Measurements from ENCODE around the gene KCNMB2. TPM values are rescaled to one million over a fixed set of nuclear protein-coding genes. Genes with fewer than 3 reads are reported as not detected.

The KCNMB2 gene
- polyA plus RNA-seq, 1 donor (not counting 4 experiments of a cell fraction or from before 2014, with no cell fraction given): not detected

- FAIRE-seq: no peak
- no peak for DNase-seq (ENCODE audit: low read depth, low spot score)
- no peaks in the 10 kb centered on the region for H3K9me1 ChIP-seq (ENCODE audit: control insufficient read depth, extremely low read depth, insufficient read depth, low read length)
- dilution Hi-C loops (cut with MboI; ENCODE audit: extremely low pct_ligation_motif_present, low sequenced_read_pairs): no loop called here
- H2AFZ ChIP-seq (ENCODE audit: control insufficient read depth, low read length): no peak overlapping the region
- H3K9ac ChIP-seq (ENCODE audit: control insufficient read depth, extremely low read depth, insufficient read depth, low read length): no peak overlapping the region
- no peaks in the 10 kb centered on the region for H4K20me1 ChIP-seq (ENCODE audit: control insufficient read depth, extremely low read depth, insufficient read depth, low read length)
- no peak overlapping the region for H3K27ac ChIP-seq (ENCODE audit: control insufficient read depth, insufficient read depth, low read length)
- H3K4me2 ChIP-seq (ENCODE audit: control insufficient read depth, extremely low read depth, insufficient read depth, low read depth, low read length): no peak overlapping the region
- H3K27me3 ChIP-seq (ENCODE audit: control insufficient read depth, extremely low read depth, insufficient read depth, low read length): no peaks in the 10 kb centered on the region
- no peaks in the 10 kb centered on the region for H3K4me1 ChIP-seq (ENCODE audit: control insufficient read depth, extremely low read depth, insufficient read depth, low read length)
- H3K4me3 ChIP-seq (ENCODE audit: control insufficient read depth in 2 of 3, extremely low read depth in 1 of 3, insufficient read depth in 2 of 3, low read depth in 1 of 3, low read length in 3 of 3): no peak overlapping the region
- H3K36me3 ChIP-seq (ENCODE audit: control insufficient read depth in 2 of 2, extremely low read depth in 1 of 2, insufficient read depth in 2 of 2, low read length in 2 of 2): no peaks in the 10 kb centered on the region
- H3K9me3 ChIP-seq (ENCODE audit: control insufficient read depth, low read depth, low read length): no peaks in the 10 kb centered on the region
- TF ChIP-seq, protein P1, sequence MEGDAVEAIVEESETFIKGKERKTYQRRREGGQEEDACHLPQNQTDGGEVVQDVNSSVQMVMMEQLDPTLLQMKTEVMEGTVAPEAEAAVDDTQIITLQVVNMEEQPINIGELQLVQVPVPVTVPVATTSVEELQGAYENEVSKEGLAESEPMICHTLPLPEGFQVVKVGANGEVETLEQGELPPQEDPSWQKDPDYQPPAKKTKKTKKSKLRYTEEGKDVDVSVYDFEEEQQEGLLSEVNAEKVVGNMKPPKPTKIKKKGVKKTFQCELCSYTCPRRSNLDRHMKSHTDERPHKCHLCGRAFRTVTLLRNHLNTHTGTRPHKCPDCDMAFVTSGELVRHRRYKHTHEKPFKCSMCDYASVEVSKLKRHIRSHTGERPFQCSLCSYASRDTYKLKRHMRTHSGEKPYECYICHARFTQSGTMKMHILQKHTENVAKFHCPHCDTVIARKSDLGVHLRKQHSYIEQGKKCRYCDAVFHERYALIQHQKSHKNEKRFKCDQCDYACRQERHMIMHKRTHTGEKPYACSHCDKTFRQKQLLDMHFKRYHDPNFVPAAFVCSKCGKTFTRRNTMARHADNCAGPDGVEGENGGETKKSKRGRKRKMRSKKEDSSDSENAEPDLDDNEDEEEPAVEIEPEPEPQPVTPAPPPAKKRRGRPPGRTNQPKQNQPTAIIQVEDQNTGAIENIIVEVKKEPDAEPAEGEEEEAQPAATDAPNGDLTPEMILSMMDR (optimal IDR thresholded peaks at IDR 0.05 in 1 of 3, IDR thresholded peaks at IDR 0.05 in 1 of 3, conservative IDR thresholded peaks at IDR 0.05 in 1 of 3; ENCODE audit: extremely low read depth in 1 of 3, insufficient read depth in 2 of 3, low read length in 3 of 3): no peak
- no peak for TF ChIP-seq EZH2 (IDR thresholded peaks at IDR 0.05; ENCODE audit: low read length)
- H3K79me2 ChIP-seq (ENCODE audit: control insufficient read depth, insufficient read depth, low read length): no peaks in the 10 kb centered on the region
Observed at GRCh38 chr3:178561239-178561638, 25.0 kb downstream of the KCNMB2 start.

DNA sequence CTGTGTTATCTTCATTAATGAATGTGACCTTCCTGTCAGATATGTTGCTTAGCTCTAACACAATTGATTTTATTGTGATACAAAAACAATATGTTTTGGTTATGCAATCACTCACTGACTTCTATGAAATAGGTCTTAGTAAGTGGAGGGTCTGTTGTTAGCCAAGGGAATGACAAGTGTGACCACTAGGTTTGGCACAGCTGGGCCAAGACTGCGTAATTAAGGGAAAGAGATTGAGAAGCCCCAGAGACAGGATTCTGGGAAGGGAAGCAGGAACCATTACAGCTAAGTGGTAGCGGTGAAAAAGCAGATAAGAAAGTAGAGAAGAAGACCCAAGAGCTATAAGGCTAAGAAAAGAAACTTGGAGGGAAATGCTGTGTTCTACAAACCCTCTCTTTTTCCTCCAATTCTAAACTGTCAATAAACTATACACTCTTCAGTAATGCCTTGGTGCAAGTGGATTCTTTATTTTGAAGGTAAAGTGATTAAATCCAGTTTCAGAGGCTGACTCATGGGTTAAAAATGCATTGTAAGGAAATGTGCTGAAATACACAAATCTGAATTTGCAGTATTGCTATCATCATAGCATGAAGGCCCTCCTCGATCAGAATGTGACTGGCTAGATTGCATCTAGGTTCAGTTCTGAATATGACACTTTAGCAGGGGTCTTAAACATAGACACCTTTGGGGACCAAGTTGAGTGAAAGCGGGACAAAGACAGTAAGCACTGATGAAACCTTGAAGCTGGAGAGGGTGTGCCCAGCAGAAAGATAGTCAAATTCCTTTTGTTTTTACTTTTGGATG is 26.1 kb downstream of the KCNMB2 start:
- no peak for DNase-seq (ENCODE audit: low read depth, low spot score)
- Histone ChIP-seq H4K20me1 (ENCODE audit: control insufficient read depth, extremely low read depth, insufficient read depth, low read length) (no peaks in the 10 kb centered on the region), H3K4me2 (ENCODE audit: control insufficient read depth, extremely low read depth, insufficient read depth, low read depth, low read length) (no peak overlapping the region), H3K4me1 (ENCODE audit: control insufficient read depth, extremely low read depth, insufficient read depth, low read length) (no peaks in the 10 kb centered on the region), H3K9ac (ENCODE audit: control insufficient read depth, extremely low read depth, insufficient read depth, low read length) (no peak overlapping the region), H3K79me2 (ENCODE audit: control insufficient read depth, insufficient read depth, low read length) (no peaks in the 10 kb centered on the region), H2AFZ (ENCODE audit: control insufficient read depth, low read length) (no peak overlapping the region), H3K4me3 (ENCODE audit: control insufficient read depth in 2 of 3, extremely low read depth in 1 of 3, insufficient read depth in 2 of 3, low read depth in 1 of 3, low read length in 3 of 3) (no peak overlapping the region), H3K27ac (ENCODE audit: control insufficient read depth, insufficient read depth, low read length) (no peak overlapping the region), H3K9me1 (ENCODE audit: control insufficient read depth, extremely low read depth, insufficient read depth, low read length) (no peaks in the 10 kb centered on the region), H3K9me3 (ENCODE audit: control insufficient read depth, low read depth, low read length) (no peaks in the 10 kb centered on the region), H3K27me3 (ENCODE audit: control insufficient read depth, extremely low read depth, insufficient read depth, low read length) (no peaks in the 10 kb centered on the region), H3K36me3 (ENCODE audit: control insufficient read depth in 2 of 2, extremely low read depth in 1 of 2, insufficient read depth in 2 of 2, low read length in 2 of 2) (no peaks in the 10 kb centered on the region)
- TF ChIP-seq EZH2 (IDR thresholded peaks at IDR 0.05; ENCODE audit: low read length): no peak
- TF ChIP-seq, protein P1 (optimal IDR thresholded peaks at IDR 0.05 in 1 of 3, IDR thresholded peaks at IDR 0.05 in 1 of 3, conservative IDR thresholded peaks at IDR 0.05 in 1 of 3; ENCODE audit: extremely low read depth in 1 of 3, insufficient read depth in 2 of 3, low read length in 3 of 3): no peak
- dilution Hi-C loops (cut with MboI; ENCODE audit: extremely low pct_ligation_motif_present, low sequenced_read_pairs): no loop called here
- no peak for FAIRE-seq

Measured in keratinocyte (primary cell).